GM18526 (cell line): Measurements from ENCODE around the gene ZBTB9.

Experiments
- POLR2A ChIP-seq: IDR thresholded peaks from 3 replicates; pipeline ENCODE4 v1.6.1; 2011; ENCODE audit not compliant: insufficient read length; ENCODE audit errors: extremely low read depth

ZBTB9 gene

GRCh38 chr6:33416386-33417127, 37.8 kb upstream of the ZBTB9 start:
- peak; percentile 37 for TF ChIP-seq POLR2A

DNA sequence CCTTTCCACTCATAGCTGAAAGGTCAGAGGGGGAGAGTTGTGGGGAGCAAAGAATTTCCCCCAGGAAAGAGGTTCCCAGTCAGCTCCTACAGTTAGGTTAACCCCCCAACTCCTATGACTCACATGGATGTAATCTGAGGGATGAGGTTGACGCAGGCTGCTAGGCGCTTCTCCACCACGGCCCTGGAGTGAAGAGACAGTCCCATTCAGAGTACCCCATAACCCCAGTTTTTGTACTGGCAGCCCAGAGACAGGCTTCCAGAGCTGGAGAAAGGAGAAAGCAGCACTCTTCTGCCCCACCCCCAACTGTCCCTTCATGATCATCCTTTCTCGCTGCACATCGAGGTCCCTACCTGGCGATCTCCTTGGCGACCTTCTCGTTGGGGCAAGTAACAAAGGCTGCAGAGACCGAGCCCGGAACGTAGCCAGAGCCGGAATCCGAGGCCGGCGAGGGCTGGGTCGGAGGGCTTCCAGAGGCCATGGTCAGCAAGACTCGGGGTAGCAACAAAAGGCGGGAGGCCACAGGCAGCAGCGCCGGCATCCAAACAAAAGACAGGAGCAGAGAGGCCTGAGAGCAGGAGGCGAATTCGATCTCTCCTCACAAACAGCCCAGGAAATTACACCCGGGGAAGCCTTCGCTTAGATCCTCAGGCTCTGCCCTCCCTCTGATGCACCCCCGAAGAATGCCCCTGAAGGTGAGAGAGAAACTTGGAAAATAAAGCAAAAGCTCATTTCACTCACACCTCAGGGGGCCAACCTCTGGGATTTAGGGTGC, 37.1 kb upstream of the ZBTB9 start:
- TF ChIP-seq POLR2A: no peak

DNA sequence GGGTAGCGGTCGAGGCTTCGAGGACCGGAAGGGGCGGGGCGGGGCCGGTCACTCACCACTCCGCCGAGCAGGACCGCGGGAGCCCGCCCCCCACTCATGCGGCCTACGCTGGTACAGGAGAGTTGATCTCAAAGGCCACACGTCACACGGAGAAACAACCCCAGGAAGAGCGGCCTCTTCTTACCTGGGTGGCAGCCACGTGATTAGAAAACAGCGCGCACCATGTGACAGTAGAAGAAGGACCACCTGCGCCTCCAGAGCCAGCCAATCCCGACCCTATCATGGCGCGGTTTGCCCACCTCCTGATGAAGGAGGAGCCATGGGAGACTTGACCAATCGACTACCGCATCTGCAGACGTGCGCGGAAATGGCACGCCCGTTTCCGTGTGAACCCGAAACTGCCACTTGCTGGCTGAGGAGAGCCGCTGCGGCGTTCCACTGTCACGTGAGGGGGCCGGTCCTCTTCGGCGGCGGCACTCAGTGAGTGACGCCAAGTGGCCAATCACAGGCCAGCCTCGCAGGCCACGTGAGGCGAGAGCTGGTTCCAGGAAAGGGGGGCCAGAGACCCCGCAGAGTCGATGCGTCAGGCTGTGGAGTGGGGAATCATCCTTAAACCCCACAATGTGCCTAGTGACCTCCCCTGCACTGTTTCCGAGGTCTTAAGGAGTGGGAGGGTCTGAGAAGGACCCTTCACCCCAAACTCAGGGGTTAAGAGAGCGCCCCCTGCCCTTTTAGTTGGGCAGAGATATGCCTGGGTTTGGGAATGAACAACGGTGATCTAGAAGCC, 36.3 kb upstream of the ZBTB9 start, which contains the start of gene CUTA:
Gene CUTA (minus strand): TSS at position 205 of the 787 bp plus-strand sequence. CDS start 107 bp downstream, at position 98.
- TF ChIP-seq POLR2A: peak; percentile 78

DNA sequence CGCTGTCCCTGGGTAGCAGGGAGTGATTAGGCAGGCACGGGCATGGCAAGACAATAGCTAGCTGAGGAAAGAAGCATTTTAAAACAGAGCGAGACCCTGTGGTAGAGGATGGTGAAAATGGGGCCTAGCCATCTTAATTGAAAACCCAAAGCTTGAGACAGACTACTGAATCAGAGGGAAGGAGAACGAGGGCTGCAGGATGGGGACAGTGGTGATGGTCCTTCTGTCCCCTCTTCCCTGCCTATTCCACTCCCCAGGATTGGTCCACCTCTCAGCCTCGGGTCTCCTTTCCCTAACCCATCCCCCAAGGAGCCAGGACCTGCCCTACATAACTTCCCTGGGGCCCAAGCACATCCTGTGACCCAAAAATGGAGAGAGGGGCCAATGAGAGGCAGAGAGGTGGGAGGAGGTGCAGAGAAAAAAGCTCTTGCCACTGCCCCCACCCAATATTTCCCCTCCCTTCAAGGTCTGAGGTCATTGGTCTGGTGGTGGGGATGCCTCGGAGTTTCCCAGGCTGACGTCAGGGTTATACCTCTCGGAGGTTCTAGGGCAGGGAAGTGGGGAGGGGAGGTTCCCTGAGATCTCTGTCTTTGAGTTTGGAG, 35.6 kb upstream of the ZBTB9 start:
- no peak for TF ChIP-seq POLR2A

GRCh38 chr6:33419580-33420490, 34.5 kb upstream of the ZBTB9 start, which contains the start of gene SYNGAP1:
SYNGAP1 (plus strand) TSS chr6:33420065; CDS start chr6:33420265, 200 bp downstream.
- TF ChIP-seq POLR2A: no peak

- TF ChIP-seq POLR2A: no peak
Measured at GRCh38 chr6:33420491-33421343, 33.7 kb upstream of the ZBTB9 start.

DNA sequence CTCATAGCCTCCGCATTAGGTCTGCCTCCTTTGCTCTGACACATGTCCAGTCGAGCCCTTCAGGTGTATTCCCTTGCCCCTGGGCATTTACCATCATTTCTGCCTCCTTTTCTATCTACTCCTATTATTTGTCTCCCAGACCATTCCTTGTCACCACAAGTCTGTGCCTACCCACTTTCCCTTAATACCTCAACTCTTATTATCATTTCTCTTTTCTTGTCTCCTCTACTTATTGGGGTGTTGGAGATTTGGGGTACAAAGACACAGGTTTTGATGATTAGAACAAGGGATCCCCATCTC, 33.1 kb upstream of the ZBTB9 start:
- TF ChIP-seq POLR2A: no peak

GRCh38 chr6:33423777-33424176, 30.6 kb upstream of the ZBTB9 start:
- TF ChIP-seq POLR2A: no peak

DNA sequence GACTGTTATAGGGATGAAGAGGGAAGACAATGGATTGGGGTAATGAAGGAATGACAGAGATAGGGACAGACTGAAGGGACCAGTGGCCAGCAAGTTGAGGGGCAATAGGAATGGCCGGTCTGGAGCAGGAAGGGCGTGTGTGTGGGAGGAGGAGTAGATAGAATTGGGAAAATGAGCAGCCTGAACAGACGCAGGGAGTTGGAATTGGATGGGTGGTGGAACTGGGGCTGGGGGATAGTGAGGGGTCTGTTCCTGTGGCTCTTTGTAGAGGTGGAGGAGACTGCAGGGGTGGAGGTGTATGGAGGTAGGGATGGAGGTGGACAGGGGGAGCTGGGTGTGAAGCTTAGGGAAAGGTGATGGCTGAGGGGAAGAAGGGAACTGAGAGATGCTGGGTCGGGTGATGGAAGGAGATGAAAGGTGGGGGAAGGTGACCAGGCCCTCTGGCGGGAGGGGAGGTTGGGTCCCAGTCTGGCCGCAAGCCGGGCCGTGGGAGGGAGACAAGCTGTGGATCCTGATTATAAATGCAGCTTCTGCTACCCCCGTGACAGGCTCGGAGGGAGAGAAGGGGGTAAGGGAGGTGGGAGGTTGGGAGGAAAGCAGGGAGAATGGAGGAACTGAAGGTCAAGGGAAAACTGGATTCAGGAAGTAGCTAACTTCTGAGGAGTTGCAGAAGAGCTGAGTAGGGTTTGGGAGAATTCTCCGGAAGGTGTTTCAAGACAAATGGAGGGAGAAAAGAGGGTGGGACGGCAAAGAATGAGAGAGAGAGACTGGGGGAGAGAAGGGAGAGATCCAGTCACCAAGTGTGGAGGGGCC, 29.3 kb upstream of the ZBTB9 start:
- TF ChIP-seq POLR2A: no peak

DNA sequence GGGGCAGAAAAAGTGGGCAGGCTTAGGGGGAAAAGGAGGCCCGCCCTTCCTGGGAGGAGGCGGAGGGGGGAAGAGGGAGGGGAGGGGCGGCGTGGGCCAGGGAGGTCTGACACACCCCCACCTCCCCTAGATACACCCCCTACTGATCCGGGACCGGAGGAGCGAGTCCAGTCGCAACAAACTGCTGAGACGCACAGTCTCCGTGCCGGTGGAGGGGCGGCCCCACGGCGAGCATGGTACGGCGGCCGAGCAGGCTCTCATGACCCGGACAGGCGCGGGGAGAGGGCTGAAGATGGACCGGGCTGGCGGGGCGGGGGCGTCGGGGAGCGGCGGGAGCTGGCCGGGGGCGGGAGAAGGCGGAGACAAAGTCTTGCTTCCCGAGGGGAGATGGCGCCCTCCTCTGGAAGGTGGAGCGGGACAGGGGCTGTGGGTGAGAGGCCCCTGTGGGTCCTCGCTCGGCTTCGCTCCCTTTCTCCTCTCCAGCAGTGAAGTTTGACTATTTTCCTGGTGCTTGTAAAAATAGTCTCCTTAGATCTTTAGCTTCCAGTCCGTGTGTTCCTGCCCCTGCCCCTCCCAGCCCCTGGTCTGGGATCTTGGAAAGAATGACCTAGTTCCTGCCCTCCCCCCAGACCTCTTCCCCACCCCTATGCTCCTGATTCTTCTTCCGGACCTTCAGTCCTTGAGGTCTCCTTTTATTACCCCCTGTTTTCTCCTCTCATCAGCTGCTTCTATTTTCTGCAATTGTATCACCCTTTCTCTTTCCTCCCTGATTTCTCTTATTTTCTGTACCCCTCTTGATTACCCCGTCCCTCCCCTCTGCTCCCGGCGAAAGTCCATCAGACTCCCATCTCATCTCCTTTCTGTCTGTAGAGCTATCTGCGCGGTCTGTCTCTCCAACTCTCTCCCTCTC, 28.5 kb upstream of the ZBTB9 start:
- peak; percentile 69 for TF ChIP-seq POLR2A
